Activated CD8-positive, alpha-beta memory T cell treated with anti-CD3 and anti-CD28 coated beads, Interleukin-2, amount 50 U/mL, for 48 hours (primary cell): Measurements from ENCODE around the gene OSMR.
A peak's percentile ranks its signal among the peaks of the same experiment; 100 is the strongest.

Source experiments
- DNase-seq: peaks from one replicate; pipeline ENCODE4 v3.0.0-alpha.2; 2020

The OSMR gene

DNA sequence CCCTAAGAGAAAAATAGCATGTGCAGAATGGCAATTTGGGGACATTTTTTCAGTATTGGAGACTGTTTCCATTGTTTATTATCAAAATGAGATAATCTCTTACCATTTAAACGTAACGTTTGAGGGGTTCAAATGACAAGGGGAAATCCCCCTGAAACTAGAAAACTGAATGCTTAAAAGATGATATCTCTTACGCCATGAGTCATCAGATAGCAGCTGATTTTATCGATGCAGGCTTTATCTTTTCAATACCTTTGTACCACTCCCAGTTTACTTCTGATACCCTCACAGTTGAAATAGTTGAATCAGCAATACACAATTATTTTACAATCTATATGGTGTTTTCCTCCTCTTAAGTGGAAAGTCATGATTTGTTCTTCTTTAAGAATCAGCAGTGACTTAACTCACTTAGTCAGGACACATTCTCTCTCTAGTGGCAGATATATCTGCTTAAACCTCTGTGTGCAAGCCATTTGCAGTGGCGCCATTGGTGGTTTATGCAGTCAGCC, 29.2 kb downstream of the OSMR start:
- DNase-seq, result no peak

DNA sequence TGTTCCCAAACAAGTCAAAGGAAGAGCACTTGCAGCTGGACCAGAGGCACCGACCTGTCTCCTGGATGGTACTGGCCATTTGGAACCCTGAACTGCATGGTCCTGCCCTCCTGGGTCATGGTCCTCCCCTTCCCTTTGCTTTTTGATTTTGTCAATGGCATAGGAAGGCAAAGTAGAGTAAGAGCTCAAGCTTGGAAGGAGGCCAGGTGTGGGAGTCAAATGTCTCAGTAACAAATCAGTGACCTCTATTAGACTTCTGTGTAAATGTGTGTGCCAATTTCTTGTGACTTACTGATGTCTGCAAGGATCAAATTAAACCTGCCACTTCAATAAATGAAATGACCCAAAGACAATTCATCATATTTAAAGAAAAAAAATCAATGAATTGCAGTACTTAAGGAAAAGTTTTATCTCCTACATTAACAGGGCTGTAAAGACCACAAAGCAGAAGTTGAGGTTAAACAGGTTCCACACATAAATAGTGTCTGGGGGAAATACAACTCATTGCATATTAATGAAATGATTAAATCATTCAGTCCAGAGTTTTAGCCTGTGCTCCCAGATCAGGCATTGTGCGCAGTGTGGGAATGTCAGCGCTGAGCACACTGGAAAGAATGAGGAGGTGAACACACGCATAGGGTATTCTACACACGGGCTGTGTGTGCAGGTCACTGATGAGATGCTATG, 32.7 kb downstream of the OSMR start:
- DNase-seq, result no peak

DNA sequence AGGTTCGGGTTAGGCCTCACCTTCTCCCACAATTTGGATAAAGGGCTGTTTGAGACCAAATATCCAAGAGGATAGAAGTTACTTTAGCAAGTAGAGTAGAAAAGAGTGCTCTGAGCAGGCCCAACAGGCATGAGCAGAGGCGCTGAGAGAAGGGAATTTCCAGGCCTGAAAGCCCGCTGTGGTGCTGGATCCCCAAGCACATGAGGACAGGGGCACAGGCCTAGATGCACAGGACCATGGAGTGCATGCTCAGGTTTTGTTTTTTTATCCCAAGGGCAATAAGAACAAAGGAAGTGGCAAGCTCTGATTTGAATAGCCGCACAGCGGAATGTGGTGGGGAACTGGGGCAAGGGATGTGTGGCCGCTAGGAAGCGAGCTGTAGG, 33.3 kb downstream of the OSMR start:
- DNase-seq, result no peak

DNA sequence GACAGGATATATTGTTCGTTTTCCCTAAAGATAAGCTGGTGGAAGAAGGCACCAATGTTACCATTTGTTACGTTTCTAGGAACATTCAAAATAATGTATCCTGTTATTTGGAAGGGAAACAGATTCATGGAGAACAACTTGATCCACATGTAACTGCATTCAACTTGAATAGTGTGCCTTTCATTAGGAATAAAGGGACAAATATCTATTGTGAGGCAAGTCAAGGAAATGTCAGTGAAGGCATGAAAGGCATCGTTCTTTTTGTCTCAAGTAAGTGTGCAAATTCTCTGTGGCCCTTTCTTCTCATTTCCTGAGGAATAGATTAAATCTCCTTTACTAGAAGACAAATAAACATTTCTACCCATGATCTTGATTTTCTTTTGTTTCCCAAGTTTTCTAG, 38.0 kb downstream of the OSMR start:
- no peak for DNase-seq

DNA sequence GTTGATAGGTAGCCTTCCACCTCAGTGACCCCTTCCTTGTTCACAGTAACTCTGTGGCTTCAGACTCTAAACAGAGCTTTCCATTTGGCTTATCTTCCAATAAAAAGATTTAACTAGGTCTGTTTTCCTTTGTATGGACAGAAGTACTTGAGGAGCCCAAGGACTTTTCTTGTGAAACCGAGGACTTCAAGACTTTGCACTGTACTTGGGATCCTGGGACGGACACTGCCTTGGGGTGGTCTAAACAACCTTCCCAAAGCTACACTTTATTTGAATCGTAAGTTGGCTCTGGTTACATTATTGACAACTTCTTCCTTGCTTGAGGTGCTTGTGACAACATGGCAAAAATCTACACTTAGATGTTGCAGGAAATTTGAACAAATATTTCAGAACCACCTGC, 39.4 kb downstream of the OSMR start:
- DNase-seq, result no peak

DNA sequence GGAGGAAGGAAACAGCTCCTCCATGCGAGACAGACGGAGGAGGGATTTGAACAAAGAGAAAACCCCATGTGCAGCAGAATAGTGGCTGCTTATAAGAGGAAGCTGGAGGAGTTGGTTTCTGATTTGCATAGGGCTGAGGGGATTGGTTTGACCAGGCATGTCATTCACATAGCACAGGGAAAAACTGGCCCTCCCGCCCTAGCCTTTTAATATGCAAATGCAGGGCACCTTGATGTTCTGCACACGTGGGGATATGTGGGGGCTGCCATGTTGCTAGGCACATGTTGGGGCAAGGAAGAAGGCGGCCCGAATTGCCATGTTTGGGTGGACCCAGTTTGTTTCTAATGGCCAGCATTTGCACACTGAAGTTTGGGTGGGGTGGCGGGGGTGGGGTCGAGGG, 42.2 kb downstream of the OSMR start:
- DNase-seq, result no peak

DNA sequence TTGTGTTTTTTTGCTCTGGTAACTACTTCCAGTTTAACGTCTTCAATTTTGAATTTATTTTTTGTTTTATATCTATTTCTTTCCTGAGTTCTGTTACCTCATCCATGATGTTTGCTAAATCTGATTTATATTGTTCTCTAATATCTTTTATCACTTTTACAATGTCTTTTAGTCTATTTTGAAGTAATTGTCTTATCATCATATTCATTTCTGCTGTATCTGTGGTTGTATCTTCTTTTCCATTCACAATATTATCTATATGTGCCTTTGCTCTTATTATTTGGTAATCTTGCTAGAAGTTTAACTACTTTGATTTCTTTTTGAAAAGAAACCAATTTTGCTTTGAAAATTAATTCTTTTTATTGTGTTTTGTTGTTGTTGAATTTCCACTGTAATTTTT, 43.6 kb downstream of the OSMR start:
- no peak for DNase-seq

DNA sequence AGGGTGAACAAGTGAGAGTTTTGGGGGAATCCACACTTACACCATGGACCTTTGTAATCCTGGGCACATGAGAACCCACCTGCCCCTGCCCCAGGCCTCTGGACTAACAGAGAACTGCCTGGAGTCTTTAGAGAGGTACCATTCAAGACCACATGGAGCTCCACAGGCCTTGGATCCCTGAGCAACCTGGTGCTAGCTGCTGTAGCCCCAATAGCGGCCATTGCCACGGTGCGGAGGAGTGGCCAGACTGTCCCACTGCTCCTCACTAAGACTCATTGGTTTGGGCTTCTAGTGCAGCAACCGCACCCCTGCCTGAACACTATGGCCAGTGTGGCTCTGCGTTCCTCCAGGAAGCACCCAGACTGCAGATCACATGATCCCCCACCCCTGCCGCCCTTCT, 45.8 kb downstream of the OSMR start:
- no peak for DNase-seq

DNA sequence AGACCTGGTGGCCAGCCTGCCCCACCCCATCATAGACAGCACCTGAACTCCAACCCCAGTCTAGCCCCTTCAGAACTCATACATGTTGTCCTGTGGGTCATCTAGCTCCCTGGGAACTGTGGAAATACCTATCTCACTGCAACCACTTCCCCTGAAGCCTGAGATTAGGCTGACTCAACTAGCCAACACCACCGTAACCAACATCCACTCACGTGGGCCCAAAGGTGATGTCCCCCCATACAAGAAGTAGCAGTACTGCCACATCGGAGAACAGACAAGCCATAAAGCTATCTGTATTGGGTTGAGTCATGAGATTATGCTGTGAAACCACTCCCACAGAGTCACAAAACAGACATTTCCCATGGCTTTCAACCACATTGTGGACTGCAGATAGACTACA, 46.6 kb downstream of the OSMR start:
- no peak for DNase-seq

DNA sequence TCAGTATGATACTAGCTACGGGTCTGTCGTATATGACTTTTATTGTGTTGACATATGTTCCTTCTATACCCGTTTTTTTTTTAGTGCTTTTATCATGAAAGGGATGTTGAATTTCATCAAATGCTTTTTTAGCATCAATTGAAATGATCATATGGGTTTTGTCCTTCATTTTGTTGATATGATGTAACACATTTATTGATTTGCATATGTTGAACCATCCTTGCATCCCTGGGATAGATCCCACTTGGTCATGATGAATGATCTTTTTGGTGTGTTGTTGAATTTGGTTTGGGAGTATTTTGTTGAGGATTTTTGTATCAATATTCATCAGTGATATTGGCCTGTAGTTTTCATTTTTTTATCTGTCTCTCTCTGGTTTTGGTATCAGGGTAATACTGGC, 50.9 kb downstream of the OSMR start:
- DNase-seq, result no peak

DNA sequence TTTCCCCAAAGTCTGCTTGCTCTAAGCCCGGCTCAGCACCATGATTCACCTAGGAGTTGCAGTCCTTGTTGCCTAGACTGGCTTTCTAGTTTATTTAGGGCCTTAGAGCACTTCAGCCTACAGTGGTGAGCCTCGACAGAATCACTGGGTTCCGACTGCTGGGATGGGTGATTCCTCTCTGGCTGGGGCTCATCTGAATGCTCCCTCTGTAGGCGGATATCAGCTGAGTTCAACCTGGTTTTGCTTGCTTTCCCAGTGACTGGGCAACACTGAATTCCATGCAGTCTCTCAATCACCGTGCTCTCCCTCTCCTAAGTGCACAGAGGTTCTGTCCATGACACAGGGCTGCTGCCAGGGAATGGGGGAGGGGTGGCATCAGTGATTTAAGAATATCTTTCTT, 54.1 kb downstream of the OSMR start:
- DNase-seq, result no peak

DNA sequence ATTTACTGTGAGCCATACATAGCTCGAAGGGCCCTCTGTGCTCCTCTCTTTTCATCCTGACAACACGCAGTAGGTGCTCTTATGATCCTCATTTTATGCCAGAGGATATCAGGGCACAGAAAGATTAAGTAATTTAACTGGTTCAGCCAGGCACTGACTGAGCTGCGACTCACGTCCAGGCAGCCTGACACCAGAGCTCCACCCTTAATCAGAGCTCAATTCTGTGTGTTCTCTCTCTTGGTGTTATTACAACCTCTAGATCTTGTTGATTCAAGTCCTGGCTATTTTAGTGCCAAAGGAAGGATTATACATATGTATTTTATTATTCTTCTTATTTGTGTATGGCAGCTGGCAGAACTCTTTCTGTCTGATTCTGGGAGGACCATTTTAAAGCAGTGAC, 59.7 kb downstream of the OSMR start:
- no peak for DNase-seq

DNA sequence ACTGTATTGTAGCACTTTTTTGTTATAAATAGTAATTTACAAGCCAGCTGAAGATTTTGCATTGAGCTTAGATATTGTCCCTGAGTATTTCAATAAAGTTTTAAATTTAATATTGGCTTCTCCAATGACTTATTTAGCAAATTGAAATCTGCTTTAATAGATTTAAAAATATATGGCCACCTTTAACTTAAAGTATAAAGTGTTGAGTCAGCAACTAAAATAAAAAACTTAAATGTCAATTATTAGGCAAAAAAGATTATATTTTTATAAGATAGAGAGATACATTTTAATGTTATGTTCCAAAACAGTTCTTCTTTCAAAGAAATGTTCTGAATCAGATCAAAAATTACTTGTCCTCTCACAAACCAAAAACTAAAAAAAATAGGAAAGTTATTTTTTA, 60.7 kb downstream of the OSMR start:
- DNase-seq, result no peak

DNA sequence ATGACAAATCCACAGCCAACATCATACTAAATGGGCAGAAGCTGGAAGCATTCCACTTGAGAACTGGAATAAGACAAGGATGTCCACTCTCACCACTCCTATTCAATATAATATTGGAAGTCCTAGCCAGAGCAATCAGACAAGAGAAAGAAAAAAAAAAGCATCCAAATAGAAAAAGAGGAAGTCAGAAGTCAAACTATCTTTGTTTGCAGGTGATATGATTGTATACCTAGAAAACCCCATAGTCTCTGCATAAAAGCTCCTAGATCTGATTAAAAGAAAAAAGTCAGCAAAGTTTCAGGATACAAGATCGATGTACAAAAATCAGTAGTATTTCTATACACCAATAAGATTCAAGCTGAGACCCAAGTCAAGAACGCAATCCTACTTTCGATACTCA, 66.1 kb downstream of the OSMR start:
- no peak for DNase-seq

DNA sequence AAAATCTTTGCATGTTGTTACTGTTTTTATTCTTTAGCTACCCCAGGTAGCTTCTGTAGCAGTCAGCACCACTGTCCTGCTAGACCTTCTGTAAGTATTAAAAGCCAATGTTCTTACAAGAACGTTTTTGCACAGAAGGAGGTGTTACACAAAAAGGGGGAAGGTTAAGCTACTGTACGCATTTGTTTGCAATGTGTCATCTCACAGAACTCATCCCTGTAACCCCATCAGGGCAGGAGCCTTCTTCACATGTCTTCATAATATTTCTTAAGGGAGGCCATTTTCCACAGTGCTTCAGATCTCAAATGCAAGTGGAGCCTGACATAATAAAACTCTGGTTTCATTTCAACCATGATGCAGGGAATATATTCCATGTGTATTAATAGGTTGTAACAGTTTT, 67.9 kb downstream of the OSMR start:
- no peak for DNase-seq

DNA sequence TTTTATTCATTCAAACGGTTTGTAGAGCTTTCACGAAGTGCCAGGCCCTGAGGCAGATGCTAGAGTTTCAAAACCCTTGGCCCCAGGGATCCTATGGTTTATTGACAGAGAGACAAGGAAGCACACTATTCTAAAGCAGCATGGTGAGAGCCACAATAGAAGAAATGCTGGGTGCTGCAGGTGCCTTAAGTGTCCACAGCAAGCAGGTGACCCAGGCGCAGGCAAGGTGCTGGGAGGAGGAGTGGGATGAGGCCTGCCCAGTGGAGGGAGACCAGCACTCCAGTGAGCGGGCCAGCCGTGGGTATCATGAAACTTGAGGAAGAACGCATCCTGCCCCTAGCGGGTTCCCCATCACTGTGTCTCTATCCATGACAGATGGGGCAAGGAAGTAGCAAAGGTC, 71.0 kb downstream of the OSMR start:
- DNase-seq, result no peak

DNA sequence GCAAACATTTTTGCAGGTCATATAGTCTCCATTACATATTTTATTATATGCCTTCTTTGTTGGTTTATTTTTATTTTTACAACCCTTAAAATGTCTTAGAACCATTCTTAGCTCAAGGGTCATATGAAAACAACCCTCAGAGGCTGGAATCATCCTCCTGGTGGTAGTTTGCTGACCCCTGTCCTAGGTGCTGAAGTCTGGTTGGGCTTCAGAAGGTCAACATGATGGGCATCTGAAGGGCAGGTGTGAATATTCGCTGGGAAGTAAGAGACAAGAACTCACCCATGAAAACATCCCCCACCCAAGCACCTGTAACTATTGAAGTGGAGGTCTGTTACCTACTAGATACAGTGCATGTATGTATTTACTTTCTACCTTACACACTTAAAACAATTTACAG, 75.4 kb downstream of the OSMR start:
- no peak for DNase-seq

DNA sequence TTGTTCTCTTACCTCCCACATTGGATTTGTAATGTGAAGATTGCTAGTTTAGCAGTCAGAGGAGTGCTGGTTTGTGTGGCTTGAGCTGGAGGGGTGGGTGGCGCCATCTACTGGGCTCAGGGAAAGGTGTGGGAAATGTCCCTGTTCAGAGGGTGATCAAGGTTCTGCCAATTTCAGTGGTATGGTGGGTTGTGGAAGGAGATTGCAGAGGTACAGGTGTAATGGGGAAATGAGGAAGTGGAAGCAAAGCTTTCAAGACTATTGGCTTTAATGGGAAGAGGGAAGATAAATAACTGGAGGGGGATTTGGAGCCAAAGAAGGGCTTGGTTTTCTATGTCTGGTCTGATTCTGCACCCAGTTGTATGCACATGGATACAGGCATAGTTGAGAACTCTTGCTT, 76.4 kb downstream of the OSMR start:
- DNase-seq, result peak; percentile 69

DNA sequence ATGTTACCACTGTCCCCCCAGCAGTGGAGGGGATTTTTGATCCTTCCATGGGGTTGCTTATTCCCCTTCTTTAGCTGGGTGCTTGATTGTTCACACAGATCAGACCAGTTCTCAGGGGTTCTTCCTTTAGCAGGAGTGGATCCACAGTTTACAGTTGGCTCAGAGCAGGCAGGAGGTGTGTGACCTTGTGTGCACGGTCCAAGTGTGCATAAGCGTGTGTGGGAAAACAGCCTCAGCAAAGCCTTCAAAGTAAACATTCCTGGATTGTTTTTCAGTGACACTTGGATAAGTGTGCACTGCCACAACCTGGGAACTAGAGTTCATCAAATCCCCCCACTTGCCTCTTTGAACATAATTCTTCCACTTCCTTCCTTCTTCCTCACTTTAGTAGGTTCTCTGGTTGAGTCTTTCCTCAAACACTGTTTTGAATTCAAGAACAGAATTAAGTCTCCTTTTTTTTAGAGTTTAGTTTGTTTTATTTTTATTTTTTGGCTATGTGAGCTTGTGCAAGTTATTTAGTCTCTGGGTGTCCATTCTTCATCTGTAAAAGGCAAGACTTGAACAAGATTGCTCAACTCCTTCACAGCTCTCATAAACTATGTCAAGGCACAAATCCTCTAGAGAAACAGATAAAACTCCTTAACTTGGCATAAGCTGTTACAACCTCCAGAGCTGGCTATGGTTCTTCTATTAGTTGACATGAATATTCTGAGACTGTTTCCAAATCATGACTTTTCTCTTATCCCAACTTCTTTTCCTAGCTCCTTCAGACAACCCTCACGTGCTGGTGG, 78.0 kb downstream of the OSMR start:
- no peak for DNase-seq

DNA sequence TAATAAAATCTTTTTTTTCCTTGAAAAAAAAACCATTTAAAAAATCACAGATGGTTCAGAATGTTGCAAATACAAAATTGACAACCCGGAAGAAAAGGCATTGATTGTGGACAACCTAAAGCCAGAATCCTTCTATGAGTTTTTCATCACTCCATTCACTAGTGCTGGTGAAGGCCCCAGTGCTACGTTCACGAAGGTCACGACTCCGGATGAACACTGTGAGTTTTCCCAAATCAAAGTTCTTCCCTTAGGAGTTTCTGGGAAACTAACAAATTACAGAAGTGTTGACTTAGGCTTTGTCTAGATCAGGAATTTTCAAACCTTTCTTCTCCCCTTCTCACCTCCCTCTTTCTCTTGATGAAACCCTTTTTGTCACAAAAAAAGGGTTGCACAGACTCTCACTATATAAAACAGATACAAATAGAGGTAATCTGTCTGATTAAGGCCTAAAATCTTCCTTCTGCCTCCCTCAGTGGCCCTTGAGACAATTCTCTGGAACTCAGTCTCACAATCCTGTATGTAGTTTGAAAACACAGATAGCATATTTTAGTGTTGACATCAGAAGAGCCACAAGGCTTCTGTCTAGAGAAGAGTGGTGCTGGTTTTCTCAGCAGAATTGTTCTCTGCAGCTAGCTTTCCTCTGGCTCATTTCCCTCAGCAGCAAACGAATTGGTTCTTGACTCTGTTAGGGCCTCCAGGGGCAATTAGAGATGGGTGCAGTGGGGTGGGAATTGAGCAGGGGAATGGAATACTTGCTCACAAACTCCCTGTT, 79.5 kb downstream of the OSMR start:
- no peak for DNase-seq

DNA sequence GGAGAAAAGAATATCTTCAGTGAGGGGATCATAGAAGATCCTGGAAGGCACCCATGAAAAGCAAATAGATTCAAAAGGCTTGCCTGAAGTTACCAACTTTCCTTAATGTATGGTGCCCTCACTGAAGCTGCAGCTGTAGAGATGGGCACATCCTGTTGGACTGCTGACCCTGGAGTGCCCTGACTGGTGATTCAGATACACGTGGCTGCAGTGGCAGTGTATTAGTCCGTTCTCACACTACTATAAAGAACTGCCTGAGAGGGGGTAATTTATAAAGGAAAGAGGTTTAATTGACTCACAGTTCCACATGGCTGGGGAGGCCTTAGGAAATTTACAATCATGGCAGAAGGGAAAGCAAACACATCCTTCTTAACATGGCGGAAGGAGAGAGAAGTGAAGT, 80.3 kb downstream of the OSMR start:
- DNase-seq, result no peak

DNA sequence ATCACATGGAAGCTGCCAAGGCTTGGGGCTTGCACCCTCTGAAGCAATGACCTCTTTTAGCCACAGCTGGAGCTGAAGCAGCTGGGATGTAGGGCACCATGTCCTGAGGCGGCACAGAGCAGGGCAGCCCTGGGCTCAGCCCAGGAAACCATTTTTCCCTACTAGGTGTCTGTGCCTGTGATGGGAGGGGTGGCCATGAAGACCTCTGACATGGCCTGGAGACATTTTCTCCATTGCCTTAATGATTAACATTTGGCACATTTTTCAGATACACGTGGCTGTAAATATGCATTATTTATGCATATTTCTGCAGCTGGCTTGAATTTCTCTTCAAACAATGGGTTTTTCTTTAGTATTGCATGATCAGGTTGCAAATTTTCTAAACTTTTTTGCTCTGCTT, 81.7 kb downstream of the OSMR start:
- no peak for DNase-seq

DNA sequence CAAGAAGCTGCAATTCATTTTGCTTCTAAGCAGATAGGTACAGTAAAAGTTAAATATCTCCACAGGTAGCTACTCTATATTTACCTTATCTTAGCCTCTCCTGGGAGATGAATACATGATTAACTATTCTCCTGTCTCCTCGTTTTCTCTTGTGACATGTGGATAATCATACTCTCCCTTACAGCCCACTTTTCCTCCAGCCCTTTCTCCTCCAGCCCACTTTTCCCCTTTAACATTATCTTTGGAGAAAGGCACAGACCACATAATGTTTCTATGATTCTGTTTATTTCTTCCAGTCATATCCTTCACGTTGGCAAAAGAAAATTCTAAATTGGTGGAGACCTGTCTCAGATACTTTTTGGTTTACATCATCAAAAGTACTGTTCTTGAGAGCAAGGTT, 84.0 kb downstream of the OSMR start:
- no peak for DNase-seq

DNA sequence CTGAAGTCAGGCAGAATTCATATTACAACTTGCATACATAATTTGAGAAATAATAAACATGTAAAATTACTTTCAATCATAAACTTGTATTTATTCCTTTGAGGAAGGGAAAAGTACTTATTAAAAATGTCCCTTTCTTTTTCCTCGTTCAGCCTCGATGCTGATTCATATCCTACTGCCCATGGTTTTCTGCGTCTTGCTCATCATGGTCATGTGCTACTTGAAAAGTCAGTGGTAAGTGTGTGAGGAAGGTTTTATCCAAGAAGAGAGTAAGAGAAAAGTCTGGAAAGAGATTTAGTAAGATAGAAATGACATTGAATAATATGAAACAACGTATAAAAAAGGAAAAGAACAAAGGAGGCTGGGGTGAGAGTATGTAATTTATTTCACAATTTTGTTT, 85.9 kb downstream of the OSMR start:
- no peak for DNase-seq
